Measurements from ENCODE around the gene RASA4B.

Gene RASA4B

GRCh38 chr7:102433219-102434038 is 84.1 kb downstream of the RASA4B start, which contains the start of gene ORAI2:
ORAI2 (plus strand) TSS chr7:102433575; CDS start chr7:102438957, 5,382 bp downstream.
- peaks cover 43% of the 10 kb centered on the region for H3K4me1 ChIP-seq (ENCODE audit: low read length)
- TF ChIP-seq, protein P1, sequence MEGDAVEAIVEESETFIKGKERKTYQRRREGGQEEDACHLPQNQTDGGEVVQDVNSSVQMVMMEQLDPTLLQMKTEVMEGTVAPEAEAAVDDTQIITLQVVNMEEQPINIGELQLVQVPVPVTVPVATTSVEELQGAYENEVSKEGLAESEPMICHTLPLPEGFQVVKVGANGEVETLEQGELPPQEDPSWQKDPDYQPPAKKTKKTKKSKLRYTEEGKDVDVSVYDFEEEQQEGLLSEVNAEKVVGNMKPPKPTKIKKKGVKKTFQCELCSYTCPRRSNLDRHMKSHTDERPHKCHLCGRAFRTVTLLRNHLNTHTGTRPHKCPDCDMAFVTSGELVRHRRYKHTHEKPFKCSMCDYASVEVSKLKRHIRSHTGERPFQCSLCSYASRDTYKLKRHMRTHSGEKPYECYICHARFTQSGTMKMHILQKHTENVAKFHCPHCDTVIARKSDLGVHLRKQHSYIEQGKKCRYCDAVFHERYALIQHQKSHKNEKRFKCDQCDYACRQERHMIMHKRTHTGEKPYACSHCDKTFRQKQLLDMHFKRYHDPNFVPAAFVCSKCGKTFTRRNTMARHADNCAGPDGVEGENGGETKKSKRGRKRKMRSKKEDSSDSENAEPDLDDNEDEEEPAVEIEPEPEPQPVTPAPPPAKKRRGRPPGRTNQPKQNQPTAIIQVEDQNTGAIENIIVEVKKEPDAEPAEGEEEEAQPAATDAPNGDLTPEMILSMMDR (IDR thresholded peaks at IDR 0.05; ENCODE audit: low read depth, low read length), result no peak
- TF ChIP-seq EZH2phosphoT487 (IDR thresholded peaks at IDR 0.05; ENCODE audit: low read depth), result no peak
- no peaks in the 10 kb centered on the region for H3K27me3 ChIP-seq (ENCODE audit: low read depth, low read length)
- H3K79me2 ChIP-seq (ENCODE audit: low read length), result peaks cover 41% of the 10 kb centered on the region
- H3K4me3 ChIP-seq (ENCODE audit: low read length), result peak within 1 kb of the TSS; percentile 91
- H3K4me2 ChIP-seq (ENCODE audit: low read length), result peak within 1 kb of the TSS; percentile 98
- H3K9ac ChIP-seq (ENCODE audit: low read length), result peak within 1 kb of the TSS; percentile 99
- H3K36me3 ChIP-seq (replicated peaks; ENCODE audit: low read depth, low read length), result peaks cover 15% of the 10 kb centered on the region
- H2AFZ ChIP-seq (ENCODE audit: low read depth, low read length), result peak within 1 kb of the TSS; percentile 33; the same call in 1 of the 2 replicates
- H4K20me1 ChIP-seq (ENCODE audit: insufficient read depth, low read length), result no peaks in the 10 kb centered on the region
- peak within 1 kb of the TSS; percentile 93 for H3K27ac ChIP-seq (ENCODE audit: low read length)
- H3K9me3 ChIP-seq (ENCODE audit: insufficient read depth, low read length), result no peaks in the 10 kb centered on the region
